Measurements from ENCODE around the gene FOXO6. TPM values are rescaled to one million over a fixed set of nuclear protein-coding genes. Genes with fewer than 3 reads are reported as not detected.

FOXO6 gene
- total RNA-seq, 1 donor from 2014 or later, result 2.8 TPM

DNA sequence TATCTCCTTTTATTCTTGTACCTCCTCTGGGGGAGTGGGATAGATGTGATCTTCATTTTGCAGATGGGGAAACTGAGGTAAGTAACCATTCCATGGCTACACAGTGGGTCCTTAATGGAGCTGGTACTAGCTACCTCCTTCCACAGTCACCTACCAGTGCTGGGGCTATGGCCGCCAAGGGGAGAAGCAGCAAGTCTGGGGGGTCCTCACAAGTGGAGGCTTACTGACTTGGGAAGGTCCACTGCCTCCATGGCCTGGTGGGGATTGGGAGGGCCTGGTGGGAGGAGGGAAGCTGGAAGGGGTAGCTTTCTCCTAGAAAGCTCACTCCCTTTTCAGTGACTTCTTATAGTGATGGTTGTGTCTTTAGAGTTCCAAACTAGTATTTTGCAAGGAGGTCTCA lies 5.9 kb upstream of the FOXO6 start:
- Mint-ChIP-seq H3K36me3 (ENCODE audit: insufficient read depth) (no peaks in the 10 kb centered on the region), H3K9me3 (ENCODE audit: low read depth) (no peaks in the 10 kb centered on the region), H3K27me3 (peaks cover 17% of the 10 kb centered on the region), H3K4me3 (ENCODE audit: low read depth) (no peak overlapping the region), H3K4me1 (ENCODE audit: low read depth) (peaks cover 17% of the 10 kb centered on the region), H3K27ac (no peak overlapping the region)
- TF ChIP-seq, protein P1, sequence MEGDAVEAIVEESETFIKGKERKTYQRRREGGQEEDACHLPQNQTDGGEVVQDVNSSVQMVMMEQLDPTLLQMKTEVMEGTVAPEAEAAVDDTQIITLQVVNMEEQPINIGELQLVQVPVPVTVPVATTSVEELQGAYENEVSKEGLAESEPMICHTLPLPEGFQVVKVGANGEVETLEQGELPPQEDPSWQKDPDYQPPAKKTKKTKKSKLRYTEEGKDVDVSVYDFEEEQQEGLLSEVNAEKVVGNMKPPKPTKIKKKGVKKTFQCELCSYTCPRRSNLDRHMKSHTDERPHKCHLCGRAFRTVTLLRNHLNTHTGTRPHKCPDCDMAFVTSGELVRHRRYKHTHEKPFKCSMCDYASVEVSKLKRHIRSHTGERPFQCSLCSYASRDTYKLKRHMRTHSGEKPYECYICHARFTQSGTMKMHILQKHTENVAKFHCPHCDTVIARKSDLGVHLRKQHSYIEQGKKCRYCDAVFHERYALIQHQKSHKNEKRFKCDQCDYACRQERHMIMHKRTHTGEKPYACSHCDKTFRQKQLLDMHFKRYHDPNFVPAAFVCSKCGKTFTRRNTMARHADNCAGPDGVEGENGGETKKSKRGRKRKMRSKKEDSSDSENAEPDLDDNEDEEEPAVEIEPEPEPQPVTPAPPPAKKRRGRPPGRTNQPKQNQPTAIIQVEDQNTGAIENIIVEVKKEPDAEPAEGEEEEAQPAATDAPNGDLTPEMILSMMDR (IDR thresholded peaks at IDR 0.05; ENCODE audit: unreplicated experiment), result no peak
- no peak for DNase-seq (ENCODE audit: low spot score, unreplicated experiment)

DNA sequence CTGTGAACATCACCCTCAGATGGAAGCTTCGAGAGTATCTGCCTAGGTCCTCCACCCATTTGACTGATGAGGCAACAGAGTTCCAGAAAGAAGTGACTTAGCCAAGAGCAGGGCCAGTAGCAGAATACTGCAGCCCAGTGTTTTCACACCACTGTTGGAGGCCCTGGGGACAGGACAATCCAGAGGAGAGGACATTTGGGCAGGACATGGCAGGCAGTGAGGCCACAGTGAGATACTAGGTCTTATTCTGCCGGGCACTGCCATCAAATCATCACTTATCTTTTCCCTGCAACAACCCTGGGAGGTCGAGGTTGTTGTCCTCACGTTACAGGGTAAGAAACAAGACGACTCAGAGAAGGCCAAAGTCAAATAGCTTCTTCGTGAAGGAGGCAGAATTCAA lies 5.5 kb upstream of the FOXO6 start:
- Mint-ChIP-seq H3K36me3 (ENCODE audit: insufficient read depth) (no peaks in the 10 kb centered on the region), H3K27me3 (peaks cover 17% of the 10 kb centered on the region), H3K9me3 (ENCODE audit: low read depth) (no peaks in the 10 kb centered on the region), H3K4me1 (ENCODE audit: low read depth) (peaks cover 17% of the 10 kb centered on the region), H3K4me3 (ENCODE audit: low read depth) (no peak overlapping the region), H3K27ac (no peak overlapping the region)
- TF ChIP-seq, protein P1 (IDR thresholded peaks at IDR 0.05; ENCODE audit: unreplicated experiment), result no peak
- DNase-seq (ENCODE audit: low spot score, unreplicated experiment), result no peak

DNA sequence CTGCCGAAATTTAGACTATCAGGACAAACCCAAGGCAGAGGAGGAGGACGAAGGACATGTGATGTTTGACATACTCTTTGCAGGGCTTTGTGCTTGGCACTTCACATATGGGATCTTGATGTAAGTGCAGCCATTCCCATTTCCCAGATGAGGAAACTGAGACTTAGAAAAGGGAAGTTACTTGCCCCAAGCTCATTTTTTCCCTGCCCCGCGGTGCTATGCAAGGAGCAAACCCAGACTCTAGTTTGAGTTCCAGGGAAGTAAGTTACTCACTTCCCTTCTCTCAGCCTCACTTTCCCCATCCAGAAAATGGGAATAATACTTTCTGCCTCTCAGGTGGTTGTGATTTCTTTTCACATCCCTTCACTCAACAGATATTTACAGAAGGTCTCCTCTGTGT lies 4.5 kb upstream of the FOXO6 start:
- no peak overlapping the region for H3K27ac Mint-ChIP-seq
- H3K27me3 Mint-ChIP-seq, result peaks cover 17% of the 10 kb centered on the region
- DNase-seq (ENCODE audit: low spot score, unreplicated experiment), result no peak
- no peaks in the 10 kb centered on the region for H3K36me3 Mint-ChIP-seq (ENCODE audit: insufficient read depth)
- no peak overlapping the region for H3K4me3 Mint-ChIP-seq (ENCODE audit: low read depth)
- no peaks in the 10 kb centered on the region for H3K9me3 Mint-ChIP-seq (ENCODE audit: low read depth)
- H3K4me1 Mint-ChIP-seq (ENCODE audit: low read depth), result peaks cover 17% of the 10 kb centered on the region
- TF ChIP-seq, protein P1 (IDR thresholded peaks at IDR 0.05; ENCODE audit: unreplicated experiment), result no peak

DNA sequence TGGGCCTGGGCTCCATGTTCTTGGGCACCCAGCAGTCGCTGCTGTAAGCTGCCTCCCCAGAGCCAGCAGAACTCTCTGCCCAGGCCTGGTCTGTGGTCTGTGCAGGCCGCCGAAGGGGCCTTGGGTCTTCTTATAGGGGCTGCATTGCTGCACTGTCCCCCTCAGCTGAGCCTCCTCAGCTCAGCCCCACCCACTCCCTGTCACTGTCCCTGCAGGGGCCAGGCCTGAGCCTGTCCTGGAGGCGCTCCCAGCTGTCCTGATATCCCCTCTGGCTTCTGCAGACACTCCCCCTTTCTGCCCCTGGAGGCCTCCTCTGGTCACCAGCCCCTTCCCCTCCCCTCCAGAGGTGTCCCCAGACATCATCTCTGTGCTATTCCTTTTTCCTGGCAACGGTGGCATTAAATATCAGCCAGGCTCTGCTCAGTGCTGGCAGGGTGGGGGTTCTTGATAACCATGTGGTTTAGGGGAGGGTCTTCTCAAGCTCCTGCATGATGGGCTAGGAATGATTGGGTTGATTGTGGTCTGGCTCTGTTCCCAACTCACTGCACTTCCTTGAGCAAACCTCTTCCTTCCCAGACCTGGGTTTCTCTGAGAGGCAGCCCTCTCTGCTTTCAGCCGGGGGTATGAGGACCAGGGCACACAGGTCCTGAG lies 3.7 kb upstream of the FOXO6 start:
- no peak for DNase-seq (ENCODE audit: low spot score, unreplicated experiment)
- Mint-ChIP-seq H3K27ac (no peak overlapping the region), H3K4me3 (ENCODE audit: low read depth) (no peak overlapping the region)

DNA sequence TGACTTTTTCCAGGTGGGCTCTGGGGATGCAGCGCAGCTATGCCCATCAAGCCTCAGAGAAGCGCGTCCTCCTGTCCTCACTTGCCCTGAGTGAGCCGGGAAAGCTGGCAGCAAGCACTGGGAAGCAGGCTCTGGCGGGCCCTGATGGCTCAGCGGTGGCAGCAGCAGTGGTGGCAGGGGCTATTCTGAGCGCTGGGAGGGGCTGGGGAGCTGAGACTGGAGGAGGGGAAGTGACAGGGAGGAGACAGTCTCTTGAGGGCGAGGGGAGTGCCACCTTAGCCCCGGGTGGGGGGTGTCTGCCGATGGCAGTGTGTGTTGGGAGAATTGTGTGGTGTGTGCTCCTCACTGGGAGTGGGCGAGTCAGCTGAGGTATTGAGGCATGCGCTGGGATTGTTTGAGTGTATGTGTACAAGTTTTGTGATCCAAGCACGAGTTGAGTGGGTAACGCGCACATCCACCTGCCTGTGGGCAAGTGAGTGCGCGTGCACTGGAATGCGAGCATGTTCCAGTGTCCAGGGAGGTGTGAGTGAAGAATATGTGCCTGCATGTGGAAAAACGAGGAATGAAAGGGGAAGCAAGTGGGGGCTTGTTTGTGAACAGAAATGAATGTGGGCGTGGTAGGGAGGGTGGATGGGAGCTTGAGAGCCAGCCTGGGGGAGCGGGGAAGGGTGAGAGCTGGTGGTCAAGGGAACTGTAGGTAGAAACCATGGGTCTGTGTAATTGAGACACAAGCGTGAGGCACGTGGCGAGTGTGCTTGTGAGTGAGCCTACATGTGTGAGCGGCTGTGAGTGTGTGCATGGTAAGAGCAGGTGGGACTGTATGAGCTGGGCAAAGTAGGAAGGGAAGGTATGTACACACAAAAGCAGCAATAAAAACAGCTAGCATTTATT lies 2.9 kb upstream of the FOXO6 start:
- no peak overlapping the region for H3K27ac Mint-ChIP-seq
- no peak for DNase-seq (ENCODE audit: low spot score, unreplicated experiment)
- no peak overlapping the region for H3K4me3 Mint-ChIP-seq (ENCODE audit: low read depth)
- H3K36me3 Mint-ChIP-seq (ENCODE audit: insufficient read depth), result no peaks in the 10 kb centered on the region
- H3K4me1 Mint-ChIP-seq (ENCODE audit: low read depth), result peaks cover 12% of the 10 kb centered on the region
- H3K9me3 Mint-ChIP-seq (ENCODE audit: low read depth), result no peaks in the 10 kb centered on the region
- peaks cover 27% of the 10 kb centered on the region for H3K27me3 Mint-ChIP-seq
- TF ChIP-seq, protein P1 (IDR thresholded peaks at IDR 0.05; ENCODE audit: unreplicated experiment), result no peak

More for the DNA sequence above, 3.7 kb upstream of the FOXO6 start:
- Mint-ChIP-seq H3K36me3 (ENCODE audit: insufficient read depth) (no peaks in the 10 kb centered on the region), H3K4me1 (ENCODE audit: low read depth) (peaks cover 11% of the 10 kb centered on the region), H3K27me3 (peaks cover 19% of the 10 kb centered on the region), H3K9me3 (ENCODE audit: low read depth) (no peaks in the 10 kb centered on the region)
- TF ChIP-seq, protein P1 (IDR thresholded peaks at IDR 0.05; ENCODE audit: unreplicated experiment), result no peak

Data from progenitor cell of endocrine pancreas (in vitro differentiated cells).